WERI-Rb-1 (cell line): Measurements from ENCODE around the gene XPNPEP2.
"Not testable (repeated sequence)": the region's sequence is repeated elsewhere in the genome, so short reads cannot be mapped to it uniquely, and the experiment has no call there.

Experiments
- DNase-seq: peaks from one replicate; pipeline ENCODE4 v3.0.0-alpha.2; 2020
- H3K27ac ChIP-seq: fragments of 250-450 bp; sonication (Bioruptor Pico); 2 replicates; pipeline ENCODE4 v1.5.1; 2020; ENCODE audit warnings: mild to moderate bottlenecking, moderate library complexity
- H3K27me3 ChIP-seq: fragments of 250-450 bp; sonication (Bioruptor Pico); 2 replicates; pipeline ENCODE4 v1.5.1; 2021; ENCODE audit warnings: mild to moderate bottlenecking, low read depth, moderate library complexity; ENCODE audit not compliant: insufficient read depth, severe bottlenecking
- H3K36me3 ChIP-seq: fragments of 250-450 bp; sonication (Bioruptor Pico); 2 replicates; pipeline ENCODE4 v1.5.1; 2020; ENCODE audit warnings: mild to moderate bottlenecking, moderate library complexity
- H3K4me3 ChIP-seq: 2 replicates; pipeline ENCODE4 v1.5.1; 2011; ENCODE audit warnings: low read depth, mild to moderate bottlenecking, control low read depth, low read length
- H3K9me3 ChIP-seq: fragments of 250-450 bp; sonication (Bioruptor Pico); 2 replicates; pipeline ENCODE4 v1.5.1; 2021; ENCODE audit warnings: mild to moderate bottlenecking, moderate library complexity; ENCODE audit not compliant: severe bottlenecking
- CTCF ChIP-seq: IDR thresholded peaks from 2 replicates; pipeline ENCODE4 v1.5.1; 2011; ENCODE audit warnings: low read depth, mild to moderate bottlenecking, control low read depth, inconsistent platforms, low read length

Gene XPNPEP2

GRCh38 chrX:129741880-129742758 is 3.3 kb downstream of the XPNPEP2 start:
- no peaks in the 10 kb centered on the region for H3K9me3 ChIP-seq
- TF ChIP-seq CTCF = no peak
- no peak overlapping the region for H3K4me3 ChIP-seq
- no peak for DNase-seq
- H3K27ac ChIP-seq = no peak overlapping the region
- no peaks in the 10 kb centered on the region for H3K36me3 ChIP-seq
- H3K27me3 ChIP-seq = no peaks in the 10 kb centered on the region

- not testable (repeated sequence) for H3K9me3 ChIP-seq, DNase-seq, H3K4me3 ChIP-seq, H3K36me3 ChIP-seq, H3K27me3 ChIP-seq, H3K27ac ChIP-seq
These were observed 4.0 kb downstream of the XPNPEP2 start for GRCh38 chrX:129742759-129743152.

- TF ChIP-seq CTCF = no peak
- DNase-seq = no peak
- Histone ChIP-seq H3K27me3 (no peaks in the 10 kb centered on the region), H3K36me3 (no peaks in the 10 kb centered on the region), H3K4me3 (no peak overlapping the region), H3K27ac (no peak overlapping the region), H3K9me3 (no peaks in the 10 kb centered on the region)
These were observed 5.0 kb downstream of the XPNPEP2 start for GRCh38 chrX:129743821-129744220.

- peaks cover 4% of the 10 kb centered on the region for H3K27me3 ChIP-seq
- no peaks in the 10 kb centered on the region for H3K36me3 ChIP-seq
- no peak for DNase-seq
- no peak overlapping the region for H3K27ac ChIP-seq
- no peaks in the 10 kb centered on the region for H3K9me3 ChIP-seq
- no peak for TF ChIP-seq CTCF
- no peak overlapping the region for H3K4me3 ChIP-seq
These were observed 6.1 kb downstream of the XPNPEP2 start for GRCh38 chrX:129744861-129745321.

GRCh38 chrX:129746557-129747470 is 8.0 kb downstream of the XPNPEP2 start:
- Histone ChIP-seq H3K9me3 (no peaks in the 10 kb centered on the region), H3K4me3 (no peak overlapping the region), H3K36me3 (no peaks in the 10 kb centered on the region), H3K27ac (no peak overlapping the region), H3K27me3 (peaks cover 4% of the 10 kb centered on the region)
- DNase-seq = no peak
- TF ChIP-seq CTCF = no peak

GRCh38 chrX:129747533-129747932 is 8.8 kb downstream of the XPNPEP2 start:
- peaks cover 4% of the 10 kb centered on the region for H3K27me3 ChIP-seq
- DNase-seq = no peak
- H3K4me3 ChIP-seq = no peak overlapping the region
- no peaks in the 10 kb centered on the region for H3K36me3 ChIP-seq
- no peak for TF ChIP-seq CTCF
- no peaks in the 10 kb centered on the region for H3K9me3 ChIP-seq
- H3K27ac ChIP-seq = no peak overlapping the region
